ENCODE data around the gene ATXN7L1. TPM values are rescaled to one million over a fixed set of nuclear protein-coding genes. Genes with fewer than 3 reads are reported as not detected.

The ATXN7L1 gene
- total and polyA plus RNA-seq, 2 donors (not counting 1 experiment from before 2014, with no cell fraction given): 7.1 to 40.6 TPM

GRCh38 chr7:105640956-105641810 lies 235.2 kb downstream of the ATXN7L1 start:
- H3K9me3 Mint-ChIP-seq (ENCODE audit: insufficient read depth): no peaks in the 10 kb centered on the region
- no peaks in the 10 kb centered on the region for H3K27me3 Mint-ChIP-seq
- POLR2A ChIA-PET: no interaction called here
- Histone ChIP-seq H3K36me3 (replicated peaks in 1 of 2; ENCODE audit: control extremely low read depth in 1 of 2, control insufficient read depth in 1 of 2, extremely low read depth in 1 of 2, insufficient read depth in 2 of 2, low read length in 1 of 2) (peaks cover 0 to 80% of the 10 kb centered on the region in 2 experiments), H3K9me3 (ENCODE audit: control extremely low read depth in 1 of 3, control insufficient read depth in 2 of 3, insufficient read depth in 1 of 3, low read length in 2 of 3) (no peaks in the 10 kb centered on the region), H2AFZ (ENCODE audit: insufficient read depth, low read depth, low read length, poor library complexity, severe bottlenecking) (no peak overlapping the region), H3K4me1 (ENCODE audit: control insufficient read depth in 2 of 2, insufficient read depth in 2 of 2, low read length in 2 of 2) (no peaks in the 10 kb centered on the region), H3K4me3 (ENCODE audit: control extremely low read depth in 1 of 5, extremely low read depth in 1 of 5, insufficient read depth in 1 of 5, low read depth in 2 of 5, low read length in 4 of 5) (no peak overlapping the region), H3K27me3 (replicated peaks in 1 of 4; ENCODE audit: control extremely low read depth in 1 of 4, control insufficient read depth in 3 of 4, insufficient read depth in 4 of 4, low read length in 3 of 4) (no peaks in the 10 kb centered on the region), H3K79me2 (ENCODE audit: control insufficient read depth, insufficient read depth, low read length) (no peaks in the 10 kb centered on the region), H3K27ac (ENCODE audit: low read length in 2 of 2) (no peak overlapping the region), H3K4me2 (replicated peaks; ENCODE audit: low read depth, low read length, poor library complexity, severe bottlenecking) (no peak overlapping the region), H4K20me1 (ENCODE audit: control insufficient read depth, insufficient read depth, low read length, poor library complexity, severe bottlenecking) (no peaks in the 10 kb centered on the region), H3K9ac (ENCODE audit: low read length) (no peak overlapping the region)
- 91% methylated on average over 11 of the region's 16 CpGs for WGBS (ENCODE audit: insufficient coverage)
- no peaks in the 10 kb centered on the region for H3K4me1 Mint-ChIP-seq
- intact Hi-C loops (cut with micrococcal nuclease): no loop called here
- DNase-seq (no peak), ATAC-seq (ENCODE audit: low read depth) (no peak)
- H3K4me3 Mint-ChIP-seq: no peak overlapping the region
- TF ChIP-seq, protein P1, sequence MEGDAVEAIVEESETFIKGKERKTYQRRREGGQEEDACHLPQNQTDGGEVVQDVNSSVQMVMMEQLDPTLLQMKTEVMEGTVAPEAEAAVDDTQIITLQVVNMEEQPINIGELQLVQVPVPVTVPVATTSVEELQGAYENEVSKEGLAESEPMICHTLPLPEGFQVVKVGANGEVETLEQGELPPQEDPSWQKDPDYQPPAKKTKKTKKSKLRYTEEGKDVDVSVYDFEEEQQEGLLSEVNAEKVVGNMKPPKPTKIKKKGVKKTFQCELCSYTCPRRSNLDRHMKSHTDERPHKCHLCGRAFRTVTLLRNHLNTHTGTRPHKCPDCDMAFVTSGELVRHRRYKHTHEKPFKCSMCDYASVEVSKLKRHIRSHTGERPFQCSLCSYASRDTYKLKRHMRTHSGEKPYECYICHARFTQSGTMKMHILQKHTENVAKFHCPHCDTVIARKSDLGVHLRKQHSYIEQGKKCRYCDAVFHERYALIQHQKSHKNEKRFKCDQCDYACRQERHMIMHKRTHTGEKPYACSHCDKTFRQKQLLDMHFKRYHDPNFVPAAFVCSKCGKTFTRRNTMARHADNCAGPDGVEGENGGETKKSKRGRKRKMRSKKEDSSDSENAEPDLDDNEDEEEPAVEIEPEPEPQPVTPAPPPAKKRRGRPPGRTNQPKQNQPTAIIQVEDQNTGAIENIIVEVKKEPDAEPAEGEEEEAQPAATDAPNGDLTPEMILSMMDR (IDR thresholded peaks at IDR 0.05): no peak
- TF ChIP-seq EZH2 (IDR thresholded peaks at IDR 0.05; ENCODE audit: borderline replicate concordance, insufficient read depth, low read depth, low read length, poor library complexity, severe bottlenecking): no peak
- CTCF ChIA-PET: interaction anchor here (0.7 to 1.2 kb wide), 2 partner anchors 15 to 81 kb away, joined by 3 to 4 read pairs; no protein-coding TSS in a partner anchor
- H3K27ac Mint-ChIP-seq: no peak overlapping the region
